ENCODE data around the gene NUP62.
A peak's percentile ranks its signal among the peaks of the same experiment; 100 is the strongest.

NUP62 gene

DNA sequence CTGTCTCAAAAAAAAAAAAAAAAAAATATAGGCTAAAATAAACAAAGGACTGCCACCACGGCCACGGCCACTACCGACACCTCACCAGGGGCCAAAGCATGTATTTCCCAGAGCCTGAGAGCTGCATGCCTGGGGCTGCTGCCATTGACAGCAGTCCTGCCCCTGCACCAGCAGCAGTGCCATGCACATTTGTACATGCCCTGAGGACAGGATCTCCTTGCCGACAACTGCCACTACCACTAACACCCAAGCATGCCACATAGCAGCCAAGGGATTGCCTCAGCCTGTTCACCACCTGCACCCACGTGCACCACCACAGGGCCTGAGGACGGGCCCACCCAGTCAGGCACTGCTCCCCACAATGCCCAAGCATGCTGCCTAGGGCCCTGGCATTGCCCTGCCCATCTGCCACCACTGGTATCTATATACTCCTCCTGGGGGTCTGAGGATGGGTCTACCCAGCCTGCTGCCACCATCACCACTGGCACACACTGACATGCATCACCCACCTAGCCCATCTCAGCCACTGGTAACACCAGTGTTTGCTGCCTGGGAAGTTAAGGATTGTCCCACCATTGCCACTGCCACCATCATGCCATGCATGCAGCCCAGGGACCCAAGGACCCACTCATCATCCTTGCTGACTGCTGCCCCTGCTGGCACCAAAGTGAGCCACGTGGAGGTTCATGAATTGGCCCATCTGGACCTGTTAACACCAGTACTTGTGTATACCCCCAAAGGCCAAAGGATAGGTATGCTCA, 10.6 kb upstream of the NUP62 start:
- H3K36me3 Mint-ChIP-seq: no peaks in the 10 kb centered on the region
- no peak for DNase-seq (ENCODE audit: low spot score in 2 of 2)
- H3K4me3 Mint-ChIP-seq: no peak overlapping the region
- H3K4me1 Mint-ChIP-seq: peaks cover 3% of the 10 kb centered on the region
- no peak for ATAC-seq (ENCODE audit: low read depth)
- H3K27ac Mint-ChIP-seq: no peak overlapping the region
- H3K27me3 Mint-ChIP-seq: peaks cover 9% of the 10 kb centered on the region
- H3K9me3 Mint-ChIP-seq: peaks cover 3% of the 10 kb centered on the region

GRCh38 chr19:49938662-49939061, 9.4 kb upstream of the NUP62 start:
- no peaks in the 10 kb centered on the region for H3K4me1 Mint-ChIP-seq
- no peaks in the 10 kb centered on the region for H3K36me3 Mint-ChIP-seq
- ATAC-seq (ENCODE audit: low read depth): no peak
- H3K27ac Mint-ChIP-seq: no peak overlapping the region
- no peak overlapping the region for H3K4me3 Mint-ChIP-seq
- no peak for DNase-seq (ENCODE audit: low spot score in 2 of 2)
- peaks cover 6% of the 10 kb centered on the region for H3K27me3 Mint-ChIP-seq
- no peaks in the 10 kb centered on the region for H3K9me3 Mint-ChIP-seq

GRCh38 chr19:49937750-49938381, 8.6 kb upstream of the NUP62 start:
- Mint-ChIP-seq H3K27ac (no peak overlapping the region), H3K9me3 (peaks cover 1% of the 10 kb centered on the region), H3K27me3 (peaks cover 5% of the 10 kb centered on the region), H3K36me3 (peaks cover 4% of the 10 kb centered on the region), H3K4me1 (peaks cover 2% of the 10 kb centered on the region), H3K4me3 (no peak overlapping the region)
- ATAC-seq (ENCODE audit: low read depth): peak; percentile 87
- DNase-seq (ENCODE audit: low spot score in 2 of 2): peak; percentile 79 to 86

GRCh38 chr19:49936549-49936948, 7.2 kb upstream of the NUP62 start:
- Mint-ChIP-seq H3K27ac (no peak overlapping the region), H3K36me3 (peaks cover 10% of the 10 kb centered on the region), H3K27me3 (peaks cover 5% of the 10 kb centered on the region), H3K4me3 (no peak overlapping the region), H3K4me1 (peaks cover 5% of the 10 kb centered on the region), H3K9me3 (peaks cover 1% of the 10 kb centered on the region)
- no peak for ATAC-seq (ENCODE audit: low read depth)
- DNase-seq (ENCODE audit: low spot score in 2 of 2): no peak

DNA sequence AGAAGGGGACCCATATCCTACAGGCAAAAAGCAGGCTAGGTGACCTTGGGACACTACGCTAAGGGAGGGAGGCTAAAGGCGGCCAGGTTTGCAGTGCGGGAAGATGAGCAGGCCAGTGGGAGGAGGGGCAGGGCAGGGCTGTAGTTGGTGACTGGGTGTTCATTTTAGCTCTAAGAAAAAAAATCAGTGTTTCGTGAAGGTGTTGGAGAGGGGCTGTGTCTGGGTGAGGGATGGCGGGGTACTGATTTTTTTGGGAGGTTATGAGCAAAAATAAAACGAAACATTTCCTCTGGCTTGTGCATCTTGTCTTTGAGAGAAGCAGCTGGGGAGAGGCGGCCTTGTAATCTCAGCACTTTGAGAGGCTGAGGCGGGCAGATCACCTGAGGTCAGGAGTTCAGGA, 4.3 kb upstream of the NUP62 start:
- H3K27me3 Mint-ChIP-seq: no peaks in the 10 kb centered on the region
- DNase-seq (ENCODE audit: low spot score in 2 of 2) (no peak), ATAC-seq (ENCODE audit: low read depth) (no peak)
- H3K4me3 Mint-ChIP-seq: no peak overlapping the region
- H3K4me1 Mint-ChIP-seq: peaks cover 19% of the 10 kb centered on the region
- peaks cover 7% of the 10 kb centered on the region for H3K9me3 Mint-ChIP-seq
- no peak overlapping the region for H3K27ac Mint-ChIP-seq
- H3K36me3 Mint-ChIP-seq: peaks cover 15% of the 10 kb centered on the region

- ATAC-seq (ENCODE audit: low read depth) (no peak), DNase-seq (ENCODE audit: low spot score in 2 of 2) (no peak)
- Mint-ChIP-seq H3K9me3 (peaks cover 7% of the 10 kb centered on the region), H3K4me1 (peaks cover 24% of the 10 kb centered on the region), H3K27me3 (no peaks in the 10 kb centered on the region), H3K4me3 (no peak overlapping the region), H3K27ac (no peak overlapping the region), H3K36me3 (peaks cover 15% of the 10 kb centered on the region)
Measured at GRCh38 chr19:49932731-49933131, 3.4 kb upstream of the NUP62 start.

- Mint-ChIP-seq H3K27me3 (no peaks in the 10 kb centered on the region), H3K36me3 (peaks cover 15% of the 10 kb centered on the region), H3K27ac (no peak overlapping the region), H3K4me3 (no peak overlapping the region), H3K9me3 (peaks cover 7% of the 10 kb centered on the region), H3K4me1 (peaks cover 30% of the 10 kb centered on the region)
- ATAC-seq (ENCODE audit: low read depth) (no peak), DNase-seq (ENCODE audit: low spot score in 2 of 2) (no peak)
Measured at GRCh38 chr19:49932041-49932451, 2.7 kb upstream of the NUP62 start.

DNA sequence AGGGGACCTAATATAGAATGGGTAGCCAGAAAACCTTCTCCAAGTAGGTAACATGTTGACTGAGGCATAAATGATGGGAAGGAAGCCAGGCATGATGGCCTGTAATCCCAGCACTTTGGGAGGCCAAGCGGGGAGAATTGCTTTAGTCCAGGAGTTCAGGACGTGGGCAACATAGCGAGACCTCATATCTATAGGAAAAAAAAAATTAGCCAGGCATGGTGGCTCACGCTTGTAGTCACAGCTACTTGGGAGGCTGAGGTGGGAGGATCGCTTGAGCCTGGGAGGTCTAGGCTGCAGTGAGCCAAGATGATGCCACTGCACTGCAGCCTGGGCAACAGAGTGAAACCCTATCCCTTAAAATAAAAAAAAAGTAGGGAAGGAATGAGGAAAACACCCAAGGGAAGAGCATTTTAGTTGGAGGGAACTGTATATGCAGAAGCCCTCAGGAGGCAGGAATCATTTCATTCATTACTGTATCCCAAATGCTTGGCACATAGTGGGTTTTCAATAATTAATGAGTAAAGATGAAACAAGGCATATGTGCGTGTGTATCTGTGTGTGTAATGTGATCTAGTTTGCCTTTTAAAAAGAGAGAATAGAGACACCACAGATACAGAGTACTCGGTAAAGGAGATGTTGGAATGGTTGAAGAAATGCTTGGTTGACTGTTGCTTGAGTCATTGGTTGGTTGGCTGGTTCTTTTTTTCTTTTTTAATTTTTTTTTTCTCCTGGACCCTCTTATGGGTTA, 2.2 kb upstream of the NUP62 start:
- no peak overlapping the region for H3K4me3 Mint-ChIP-seq
- H3K27ac Mint-ChIP-seq: no peak overlapping the region
- no peaks in the 10 kb centered on the region for H3K27me3 Mint-ChIP-seq
- no peak for ATAC-seq (ENCODE audit: low read depth)
- H3K36me3 Mint-ChIP-seq: peaks cover 15% of the 10 kb centered on the region
- DNase-seq (ENCODE audit: low spot score in 2 of 2): no peak
- H3K4me1 Mint-ChIP-seq: peaks cover 31% of the 10 kb centered on the region
- H3K9me3 Mint-ChIP-seq: peaks cover 7% of the 10 kb centered on the region

DNA sequence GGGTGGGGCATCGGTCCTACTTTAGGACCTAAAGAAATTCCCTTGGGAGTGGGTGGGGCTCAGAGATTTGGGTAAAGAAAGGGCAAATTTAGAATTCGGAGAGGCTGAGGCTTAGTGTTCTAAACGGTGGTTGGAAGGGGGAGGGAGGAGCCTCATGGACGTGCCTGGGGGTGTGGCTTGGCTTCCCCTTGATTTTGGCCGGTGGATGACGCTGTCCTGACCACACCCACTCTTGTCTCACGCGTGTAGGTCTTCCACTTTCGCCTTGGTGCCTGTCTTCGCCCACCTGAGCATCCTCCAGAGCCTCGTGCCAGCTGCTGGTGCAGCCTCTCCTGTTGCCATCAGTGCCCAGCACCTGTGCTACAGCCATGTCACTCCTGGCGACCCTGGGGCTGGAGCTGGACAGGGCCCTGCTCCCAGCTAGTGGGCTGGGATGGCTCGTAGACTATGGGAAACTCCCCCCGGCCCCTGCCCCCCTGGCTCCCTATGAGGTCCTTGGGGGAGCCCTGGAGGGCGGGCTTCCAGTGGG, 1.2 kb upstream of the NUP62 start:
- peaks cover 34% of the 10 kb centered on the region for H3K4me1 Mint-ChIP-seq
- peaks cover 7% of the 10 kb centered on the region for H3K9me3 Mint-ChIP-seq
- ATAC-seq (ENCODE audit: low read depth): no peak
- H3K27ac Mint-ChIP-seq: peak overlapping the region; percentile 99
- peak; percentile 32 to 38 for DNase-seq (ENCODE audit: low spot score in 2 of 2)
- no peaks in the 10 kb centered on the region for H3K27me3 Mint-ChIP-seq
- peaks cover 15% of the 10 kb centered on the region for H3K36me3 Mint-ChIP-seq
- H3K4me3 Mint-ChIP-seq: peak overlapping the region; percentile 100

- peaks cover 18% of the 10 kb centered on the region for H3K36me3 Mint-ChIP-seq
- H3K27ac Mint-ChIP-seq: peak overlapping the region; percentile 99
- no peaks in the 10 kb centered on the region for H3K27me3 Mint-ChIP-seq
- peak overlapping the region; percentile 100 for H3K4me3 Mint-ChIP-seq
- H3K9me3 Mint-ChIP-seq: peaks cover 7% of the 10 kb centered on the region
- DNase-seq (ENCODE audit: low spot score in 2 of 2): peak; percentile 91 to 97
- ATAC-seq (ENCODE audit: low read depth): peak; percentile 88
- peaks cover 37% of the 10 kb centered on the region for H3K4me1 Mint-ChIP-seq
Measured at GRCh38 chr19:49929611-49930482, 543 bp upstream of the NUP62 start.

DNA sequence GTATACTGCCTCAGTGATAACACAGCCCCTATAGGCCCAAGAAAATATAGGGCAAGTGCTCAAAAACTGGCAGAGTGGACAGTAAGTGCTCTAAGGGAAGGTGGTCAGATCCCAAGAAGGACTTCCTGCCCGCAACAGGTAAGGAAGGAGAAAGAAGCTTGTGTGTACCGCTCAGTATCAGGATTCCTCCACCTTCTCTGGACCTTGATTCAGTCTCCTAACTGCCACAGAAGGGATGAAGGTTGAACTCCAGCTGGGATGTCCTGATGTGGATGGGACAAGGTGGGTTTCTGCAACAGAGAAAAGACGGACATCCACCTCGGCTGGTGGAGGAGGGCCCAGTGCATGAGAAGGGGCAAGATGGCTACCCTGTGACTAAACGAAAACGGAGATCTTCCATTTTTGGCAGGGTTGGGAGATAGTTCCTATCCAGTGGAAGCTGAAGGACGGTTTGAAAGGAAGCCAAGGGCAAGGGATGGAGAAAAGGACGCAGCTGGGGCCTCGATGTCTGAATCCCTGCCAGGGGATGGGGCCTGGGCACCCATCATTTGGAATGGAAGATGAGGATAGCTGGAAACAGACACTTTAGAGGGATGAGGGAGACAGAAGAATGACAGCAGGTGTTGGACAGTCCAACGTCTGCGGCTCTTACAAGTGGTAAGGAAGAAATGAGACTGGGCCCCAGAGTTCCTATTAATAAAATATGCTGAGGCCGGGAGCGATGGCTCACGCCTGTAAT, 1.6 kb downstream of the NUP62 start:
- peaks cover 18% of the 10 kb centered on the region for H3K36me3 Mint-ChIP-seq
- H3K4me3 Mint-ChIP-seq: peak overlapping the region; percentile 100
- no peak for DNase-seq (ENCODE audit: low spot score in 2 of 2)
- H3K4me1 Mint-ChIP-seq: peaks cover 42% of the 10 kb centered on the region
- peak overlapping the region; percentile 99 for H3K27ac Mint-ChIP-seq
- H3K27me3 Mint-ChIP-seq: no peaks in the 10 kb centered on the region
- H3K9me3 Mint-ChIP-seq: peaks cover 6% of the 10 kb centered on the region
- ATAC-seq (ENCODE audit: low read depth): no peak

DNA sequence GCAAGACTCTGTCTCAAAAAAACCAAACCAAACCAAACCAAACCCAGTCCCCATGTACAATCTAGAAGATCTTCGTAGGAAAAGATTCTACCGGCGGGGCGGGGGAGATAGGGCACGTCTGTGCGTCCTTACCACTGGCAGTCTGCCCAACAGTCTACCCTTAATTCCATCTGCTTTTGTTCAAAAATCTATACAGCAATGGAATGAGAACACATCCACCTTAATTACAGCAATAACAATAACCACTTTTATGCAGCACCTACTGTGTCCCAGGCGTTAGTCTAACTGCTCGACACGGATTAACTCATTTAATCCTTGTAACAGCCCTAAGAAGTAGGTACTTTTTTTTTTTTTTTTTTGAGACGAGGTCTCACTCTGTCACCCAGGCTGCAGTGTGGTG, 2.8 kb downstream of the NUP62 start:
- peaks cover 6% of the 10 kb centered on the region for H3K9me3 Mint-ChIP-seq
- no peak overlapping the region for H3K27ac Mint-ChIP-seq
- ATAC-seq (ENCODE audit: low read depth) (no peak), DNase-seq (ENCODE audit: low spot score in 2 of 2) (no peak)
- no peaks in the 10 kb centered on the region for H3K27me3 Mint-ChIP-seq
- no peak overlapping the region for H3K4me3 Mint-ChIP-seq
- H3K4me1 Mint-ChIP-seq: peaks cover 46% of the 10 kb centered on the region
- peaks cover 15% of the 10 kb centered on the region for H3K36me3 Mint-ChIP-seq

- Mint-ChIP-seq H3K27ac (no peak overlapping the region), H3K4me1 (peaks cover 43% of the 10 kb centered on the region), H3K9me3 (peaks cover 4% of the 10 kb centered on the region), H3K27me3 (no peaks in the 10 kb centered on the region), H3K36me3 (peaks cover 17% of the 10 kb centered on the region), H3K4me3 (no peak overlapping the region)
- DNase-seq (ENCODE audit: low spot score in 2 of 2): no peak
- ATAC-seq (ENCODE audit: low read depth): no peak
Measured at GRCh38 chr19:49925486-49925885, 3.8 kb downstream of the NUP62 start.
